Body of pancreas (tissue), 4 donors: ENCODE measurements around the gene TXNDC5.

Experiments
- POLR2A ChIP-seq, 3 donors: fragments of 450-650 bp; IDR thresholded peaks; one replicate each; pipeline ENCODE4 v1.6.1; 2016; ENCODE audit warnings: antibody characterized with exemption in 3 of 3, mild to moderate bottlenecking in 2 of 3
- TF ChIP-seq, protein P1 (sequence below), 7 experiments: fragments of 450-650 bp in 4 of 7; fragments of 200-600 bp in 3 of 7; sonication (generic) in 3 of 7; IDR thresholded peaks; one replicate each; pipeline ENCODE4 v1.5.1; 2016 to 2019; ENCODE audit warnings: antibody characterized with exemption in 7 of 7

DNA sequence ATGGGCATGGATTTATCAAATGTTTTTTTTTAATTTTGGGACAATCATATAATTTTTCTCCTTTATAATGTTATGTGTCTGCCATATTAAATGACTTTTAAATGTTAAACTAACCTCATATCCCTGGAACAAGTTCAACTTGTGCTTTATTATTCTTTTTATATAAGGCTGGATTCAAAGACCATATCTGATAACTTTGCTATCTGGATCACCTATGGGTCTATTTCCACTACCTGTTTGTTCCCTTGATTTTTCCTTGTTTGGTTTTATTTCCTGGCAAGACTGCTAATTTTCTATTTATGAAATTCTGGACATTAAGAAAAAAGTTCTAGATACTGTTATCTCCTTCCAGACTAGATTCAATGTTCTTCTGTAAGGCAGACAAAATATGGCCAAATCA is 58.8 kb downstream of the TXNDC5 start:
- TF ChIP-seq, protein P1, sequence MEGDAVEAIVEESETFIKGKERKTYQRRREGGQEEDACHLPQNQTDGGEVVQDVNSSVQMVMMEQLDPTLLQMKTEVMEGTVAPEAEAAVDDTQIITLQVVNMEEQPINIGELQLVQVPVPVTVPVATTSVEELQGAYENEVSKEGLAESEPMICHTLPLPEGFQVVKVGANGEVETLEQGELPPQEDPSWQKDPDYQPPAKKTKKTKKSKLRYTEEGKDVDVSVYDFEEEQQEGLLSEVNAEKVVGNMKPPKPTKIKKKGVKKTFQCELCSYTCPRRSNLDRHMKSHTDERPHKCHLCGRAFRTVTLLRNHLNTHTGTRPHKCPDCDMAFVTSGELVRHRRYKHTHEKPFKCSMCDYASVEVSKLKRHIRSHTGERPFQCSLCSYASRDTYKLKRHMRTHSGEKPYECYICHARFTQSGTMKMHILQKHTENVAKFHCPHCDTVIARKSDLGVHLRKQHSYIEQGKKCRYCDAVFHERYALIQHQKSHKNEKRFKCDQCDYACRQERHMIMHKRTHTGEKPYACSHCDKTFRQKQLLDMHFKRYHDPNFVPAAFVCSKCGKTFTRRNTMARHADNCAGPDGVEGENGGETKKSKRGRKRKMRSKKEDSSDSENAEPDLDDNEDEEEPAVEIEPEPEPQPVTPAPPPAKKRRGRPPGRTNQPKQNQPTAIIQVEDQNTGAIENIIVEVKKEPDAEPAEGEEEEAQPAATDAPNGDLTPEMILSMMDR (IDR thresholded peaks at IDR 0.05): no peak
- no peak for TF ChIP-seq POLR2A (IDR thresholded peaks at IDR 0.05)
